RWPE2 (cell line): ENCODE results near the gene PRM3.

ENCODE experiments used
- ATAC-seq: fragments of 200-7000 bp; cut with Tn5 transposase; 3 replicates; pipeline ENCODE4 v1.9.1; 2021; ENCODE audit warnings: low read depth
- DNase-seq: peaks from one replicate; pipeline ENCODE4 v3.0.0-alpha.2; 2020; ENCODE audit warnings: low spot score
- H3K27ac ChIP-seq: fragments of 450-650 bp; 2 replicates; pipeline ENCODE4 v1.5.1; 2017; ENCODE audit warnings: mild to moderate bottlenecking; ENCODE audit not compliant: poor library complexity, severe bottlenecking
- H3K27me3 ChIP-seq: fragments of 250-450 bp; sonication (Bioruptor Pico); 2 replicates; pipeline ENCODE4 v1.5.1; 2021; ENCODE audit warnings: mild to moderate bottlenecking, moderate library complexity; ENCODE audit not compliant: insufficient read depth, poor library complexity, severe bottlenecking
- H3K36me3 ChIP-seq: fragments of 250-450 bp; sonication (Bioruptor Pico); 2 replicates; pipeline ENCODE4 v1.5.1; 2020; ENCODE audit warnings: low read depth, mild to moderate bottlenecking, moderate library complexity
- H3K4me1 ChIP-seq: fragments of 250-450 bp; sonication (Bioruptor Pico); 2 replicates; pipeline ENCODE4 v1.5.1; 2021; ENCODE audit warnings: mild to moderate bottlenecking, moderate library complexity; ENCODE audit not compliant: insufficient read depth, poor library complexity, severe bottlenecking
- H3K4me3 ChIP-seq: fragments of 250-450 bp; sonication (Bioruptor Pico); 2 replicates; pipeline ENCODE4 v1.5.1; 2021; ENCODE audit warnings: mild to moderate bottlenecking, moderate library complexity; ENCODE audit not compliant: severe bottlenecking
- H3K9me3 ChIP-seq: fragments of 250-450 bp; sonication (Bioruptor Pico); 2 replicates; pipeline ENCODE4 v1.5.1; 2021; ENCODE audit warnings: mild to moderate bottlenecking, moderate library complexity; ENCODE audit not compliant: severe bottlenecking
- TF ChIP-seq, protein P1 (sequence below): fragments of 450-650 bp; IDR thresholded peaks from one replicate; pipeline ENCODE4 v1.5.1; 2017; ENCODE audit warnings: mild to moderate bottlenecking, moderate library complexity; ENCODE audit not compliant: poor library complexity, severe bottlenecking

Gene PRM3

GRCh38 chr16:11253009-11253994 is 20.1 kb downstream of the PRM3 start:
- TF ChIP-seq, protein P1, sequence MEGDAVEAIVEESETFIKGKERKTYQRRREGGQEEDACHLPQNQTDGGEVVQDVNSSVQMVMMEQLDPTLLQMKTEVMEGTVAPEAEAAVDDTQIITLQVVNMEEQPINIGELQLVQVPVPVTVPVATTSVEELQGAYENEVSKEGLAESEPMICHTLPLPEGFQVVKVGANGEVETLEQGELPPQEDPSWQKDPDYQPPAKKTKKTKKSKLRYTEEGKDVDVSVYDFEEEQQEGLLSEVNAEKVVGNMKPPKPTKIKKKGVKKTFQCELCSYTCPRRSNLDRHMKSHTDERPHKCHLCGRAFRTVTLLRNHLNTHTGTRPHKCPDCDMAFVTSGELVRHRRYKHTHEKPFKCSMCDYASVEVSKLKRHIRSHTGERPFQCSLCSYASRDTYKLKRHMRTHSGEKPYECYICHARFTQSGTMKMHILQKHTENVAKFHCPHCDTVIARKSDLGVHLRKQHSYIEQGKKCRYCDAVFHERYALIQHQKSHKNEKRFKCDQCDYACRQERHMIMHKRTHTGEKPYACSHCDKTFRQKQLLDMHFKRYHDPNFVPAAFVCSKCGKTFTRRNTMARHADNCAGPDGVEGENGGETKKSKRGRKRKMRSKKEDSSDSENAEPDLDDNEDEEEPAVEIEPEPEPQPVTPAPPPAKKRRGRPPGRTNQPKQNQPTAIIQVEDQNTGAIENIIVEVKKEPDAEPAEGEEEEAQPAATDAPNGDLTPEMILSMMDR, result no peak
- Histone ChIP-seq H3K27ac (no peak overlapping the region), H3K4me3 (no peak overlapping the region), H3K36me3 (no peaks in the 10 kb centered on the region), H3K27me3 (no peaks in the 10 kb centered on the region), H3K4me1 (no peaks in the 10 kb centered on the region), H3K9me3 (no peaks in the 10 kb centered on the region)
- ATAC-seq (no peak), DNase-seq (no peak)

DNA sequence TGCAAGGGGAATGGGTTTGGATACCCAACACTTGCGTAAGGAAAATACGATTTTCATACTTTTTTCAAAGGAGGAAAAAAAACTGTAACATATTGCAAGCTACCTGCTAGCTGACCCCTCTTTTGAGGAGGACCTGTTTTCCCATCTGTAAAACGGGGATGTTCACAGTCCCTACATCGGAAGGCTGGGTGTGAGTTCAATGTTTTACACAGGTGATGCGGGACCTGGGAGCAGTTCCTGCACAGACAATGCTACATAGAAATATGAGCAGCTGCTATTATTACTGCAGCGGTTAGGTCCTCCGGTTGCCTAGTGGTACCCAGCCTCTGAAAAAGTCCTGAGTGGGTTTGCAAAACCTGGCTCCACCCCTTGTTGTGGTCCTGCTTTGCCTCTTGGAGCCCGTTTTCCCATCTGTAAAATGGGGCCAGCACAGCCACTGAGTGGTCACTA is 20.9 kb downstream of the PRM3 start:
- no peaks in the 10 kb centered on the region for H3K27me3 ChIP-seq
- TF ChIP-seq, protein P1, result no peak
- no peaks in the 10 kb centered on the region for H3K4me1 ChIP-seq
- H3K36me3 ChIP-seq, result no peaks in the 10 kb centered on the region
- H3K27ac ChIP-seq, result no peak overlapping the region
- DNase-seq (no peak), ATAC-seq (no peak)
- H3K4me3 ChIP-seq, result no peak overlapping the region
- no peaks in the 10 kb centered on the region for H3K9me3 ChIP-seq

DNA sequence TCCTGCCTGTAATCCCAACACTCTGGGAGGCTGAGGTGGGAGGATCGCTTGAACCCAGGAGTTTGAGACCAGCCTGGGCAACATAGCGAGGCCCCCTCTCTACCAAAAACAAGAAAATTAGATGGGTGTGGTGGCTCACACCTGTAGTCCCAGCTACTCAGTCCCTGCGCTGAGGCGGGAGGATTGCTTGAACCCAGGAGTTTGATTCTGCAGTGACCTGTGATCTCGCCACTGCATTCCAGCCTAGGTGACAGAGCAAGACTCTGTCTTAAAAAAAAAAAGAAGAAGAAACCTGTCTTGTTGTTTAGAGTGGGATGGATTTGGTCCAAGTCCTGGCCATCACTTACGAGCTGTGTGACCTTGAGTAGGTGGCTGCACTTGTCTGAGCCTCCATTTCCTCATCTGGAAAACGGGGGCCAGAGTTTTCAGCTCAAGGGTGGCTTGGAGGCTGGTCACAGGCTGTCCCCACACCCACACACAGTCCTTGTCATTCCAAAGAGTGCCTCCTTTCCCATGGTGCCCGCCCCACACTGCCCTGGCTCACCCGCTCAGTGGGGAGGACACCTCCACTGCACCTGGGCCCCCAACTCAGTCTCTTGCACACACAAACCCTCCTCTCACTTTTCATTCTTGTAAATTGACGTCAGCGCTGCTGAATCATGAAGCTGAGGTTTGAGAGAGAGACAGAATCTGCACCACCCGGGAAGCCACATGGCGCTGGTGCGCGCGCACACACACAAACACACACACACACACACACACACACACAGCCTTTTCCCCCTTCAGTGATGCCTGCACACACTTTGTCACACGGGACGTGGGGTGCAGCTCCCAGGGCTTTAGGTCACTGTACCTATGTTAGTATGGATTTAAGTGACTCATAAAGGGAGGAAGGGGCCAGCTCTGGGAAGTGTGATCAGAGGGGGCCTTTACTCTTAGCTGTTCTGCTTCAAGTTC is 21.6 kb downstream of the PRM3 start:
- Histone ChIP-seq H3K36me3 (no peaks in the 10 kb centered on the region), H3K9me3 (no peaks in the 10 kb centered on the region), H3K27me3 (no peaks in the 10 kb centered on the region), H3K27ac (no peak overlapping the region), H3K4me3 (no peak overlapping the region), H3K4me1 (no peaks in the 10 kb centered on the region)
- TF ChIP-seq, protein P1, result no peak
- DNase-seq, result no peak
- no peak for ATAC-seq

- Histone ChIP-seq H3K9me3 (no peaks in the 10 kb centered on the region), H3K27me3 (no peaks in the 10 kb centered on the region), H3K36me3 (no peaks in the 10 kb centered on the region), H3K4me3 (no peak overlapping the region), H3K4me1 (no peaks in the 10 kb centered on the region), H3K27ac (no peak overlapping the region)
- ATAC-seq, result no peak
- TF ChIP-seq, protein P1, result no peak
- no peak for DNase-seq
Measured at GRCh38 chr16:11250786-11251524, 22.5 kb downstream of the PRM3 start.
